ENCODE measurements around the gene ELN.

Gene ELN

DNA sequence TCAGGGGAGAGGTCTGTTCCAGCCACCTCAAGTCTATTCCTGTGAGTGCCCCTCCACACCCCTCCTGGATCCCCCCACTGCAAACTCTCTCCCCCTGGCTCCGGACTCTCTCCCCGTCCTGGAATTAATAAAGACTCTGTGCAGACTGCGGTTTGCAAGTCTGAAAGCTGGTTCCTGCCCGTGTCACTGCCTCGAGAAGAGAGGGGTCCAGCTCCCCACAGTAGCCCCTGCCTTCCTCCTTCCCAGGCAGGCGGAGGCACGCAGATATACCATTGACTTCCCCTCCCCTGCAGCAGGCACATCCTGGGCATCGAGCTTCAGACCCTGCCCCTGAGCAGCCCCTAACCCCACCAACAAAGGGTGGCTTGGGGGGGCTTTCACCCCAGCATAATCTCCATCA lies 2.2 kb upstream of the ELN start:
- Histone ChIP-seq H3K36me3 (ENCODE audit: control insufficient read depth, insufficient read depth, low read length) (no peaks in the 10 kb centered on the region), H3K4me1 (ENCODE audit: control insufficient read depth, insufficient read depth, low read length) (no peaks in the 10 kb centered on the region; the same call in 1 of the 2 replicates), H3K9ac (ENCODE audit: low read depth, low read length) (no peak overlapping the region), H3K27ac (ENCODE audit: low read depth, low read length) (no peak overlapping the region), H3K9me3 (ENCODE audit: control insufficient read depth, insufficient read depth, low read length) (no peaks in the 10 kb centered on the region), H3K4me3 (ENCODE audit: low read depth, low read length) (no peak overlapping the region), H3K27me3 (ENCODE audit: control insufficient read depth, insufficient read depth, low read length) (no peaks in the 10 kb centered on the region; the same call in none of the 2 replicates)

GRCh38 chr7:74026406-74026902 lies 1.5 kb upstream of the ELN start:
- H3K4me3 ChIP-seq (ENCODE audit: low read depth, low read length), result no peak overlapping the region
- H3K27ac ChIP-seq (ENCODE audit: low read depth, low read length), result no peak overlapping the region
- no peaks in the 10 kb centered on the region for H3K36me3 ChIP-seq (ENCODE audit: control insufficient read depth, insufficient read depth, low read length)
- H3K4me1 ChIP-seq (ENCODE audit: control insufficient read depth, insufficient read depth, low read length), result no peaks in the 10 kb centered on the region; the same call in 1 of the 2 replicates
- H3K9ac ChIP-seq (ENCODE audit: low read depth, low read length), result no peak overlapping the region
- H3K9me3 ChIP-seq (ENCODE audit: control insufficient read depth, insufficient read depth, low read length), result no peaks in the 10 kb centered on the region
- H3K27me3 ChIP-seq (ENCODE audit: control insufficient read depth, insufficient read depth, low read length), result no peaks in the 10 kb centered on the region; the same call in none of the 2 replicates

DNA sequence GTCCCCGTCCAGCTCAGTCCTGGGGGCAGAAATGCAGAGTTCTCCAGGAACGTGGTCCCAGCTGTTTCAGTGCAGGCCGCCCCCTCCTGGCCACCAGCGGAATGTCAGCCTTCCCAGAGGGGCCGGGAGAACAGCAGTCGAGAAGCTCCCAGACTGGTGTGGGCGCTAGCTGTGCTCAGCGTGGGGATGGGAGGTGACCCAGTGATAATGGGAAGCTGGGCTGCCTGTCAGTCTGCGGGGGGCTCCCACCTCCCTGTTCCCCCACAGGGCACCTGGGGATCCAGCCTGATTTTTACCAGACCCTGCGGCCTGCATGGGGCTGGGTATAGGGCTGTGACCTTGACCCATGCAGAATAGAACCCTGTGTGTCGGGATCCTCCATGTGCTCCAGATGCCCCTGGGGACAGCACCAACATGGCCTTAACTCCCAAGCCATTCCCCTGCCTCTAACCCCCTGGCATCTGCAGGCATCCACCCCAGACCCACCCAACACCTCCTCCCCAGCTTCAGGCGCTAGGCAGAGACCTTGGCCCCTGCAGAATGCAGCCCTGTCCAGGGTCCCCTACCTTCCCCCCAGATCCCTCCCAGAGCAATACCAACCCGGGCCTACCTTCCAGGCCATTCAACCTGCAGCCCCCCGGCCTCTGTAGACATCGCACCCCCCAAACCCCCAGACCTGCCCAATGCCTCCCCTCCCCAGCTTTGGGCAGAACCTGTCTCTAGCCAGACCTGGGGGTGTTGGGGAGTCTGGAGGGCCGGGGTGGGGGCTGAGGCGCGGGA lies 880 bp upstream of the ELN start:
- no peaks in the 10 kb centered on the region; the same call in none of the 2 replicates for H3K27me3 ChIP-seq (ENCODE audit: control insufficient read depth, insufficient read depth, low read length)
- no peaks in the 10 kb centered on the region for H3K36me3 ChIP-seq (ENCODE audit: control insufficient read depth, insufficient read depth, low read length)
- no peaks in the 10 kb centered on the region for H3K9me3 ChIP-seq (ENCODE audit: control insufficient read depth, insufficient read depth, low read length)
- H3K4me3 ChIP-seq (ENCODE audit: low read depth, low read length), result no peak overlapping the region
- H3K4me1 ChIP-seq (ENCODE audit: control insufficient read depth, insufficient read depth, low read length), result no peaks in the 10 kb centered on the region; the same call in 1 of the 2 replicates
- H3K9ac ChIP-seq (ENCODE audit: low read depth, low read length), result no peak overlapping the region
- H3K27ac ChIP-seq (ENCODE audit: low read depth, low read length), result no peak overlapping the region

DNA sequence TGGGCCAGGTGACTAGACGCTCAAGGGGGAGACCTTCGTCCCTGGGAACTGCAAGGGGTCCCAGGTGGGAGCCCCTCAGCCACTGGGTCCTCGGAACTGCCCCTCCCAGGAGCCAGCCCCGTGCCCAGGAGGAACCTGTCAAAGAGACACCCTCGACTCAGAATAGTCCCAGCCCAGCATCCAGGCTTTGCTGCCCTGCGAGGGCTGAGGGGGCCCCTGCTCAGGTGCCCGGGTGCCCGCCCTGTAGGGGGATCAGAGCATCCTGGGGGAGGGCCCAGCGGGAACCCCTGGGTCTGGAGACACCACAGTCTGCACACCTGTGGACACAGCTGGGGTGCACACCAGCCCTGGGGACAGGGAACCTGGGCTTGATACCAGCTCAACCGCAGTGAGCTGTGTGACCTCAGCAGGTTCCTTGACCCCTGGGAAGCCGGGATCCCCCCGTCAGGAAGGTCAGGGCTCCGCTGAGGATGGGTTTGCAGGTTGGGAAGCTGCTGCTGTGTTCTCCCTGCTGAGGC lies 407 bp downstream of the ELN start:
- Histone ChIP-seq H3K36me3 (ENCODE audit: control insufficient read depth, insufficient read depth, low read length) (no peaks in the 10 kb centered on the region), H3K4me3 (ENCODE audit: low read depth, low read length) (no peak overlapping the region), H3K9ac (ENCODE audit: low read depth, low read length) (no peak overlapping the region), H3K4me1 (ENCODE audit: control insufficient read depth, insufficient read depth, low read length) (no peaks in the 10 kb centered on the region; the same call in 1 of the 2 replicates), H3K27ac (ENCODE audit: low read depth, low read length) (no peak overlapping the region), H3K9me3 (ENCODE audit: control insufficient read depth, insufficient read depth, low read length) (no peaks in the 10 kb centered on the region), H3K27me3 (ENCODE audit: control insufficient read depth, insufficient read depth, low read length) (no peaks in the 10 kb centered on the region; the same call in none of the 2 replicates)

DNA sequence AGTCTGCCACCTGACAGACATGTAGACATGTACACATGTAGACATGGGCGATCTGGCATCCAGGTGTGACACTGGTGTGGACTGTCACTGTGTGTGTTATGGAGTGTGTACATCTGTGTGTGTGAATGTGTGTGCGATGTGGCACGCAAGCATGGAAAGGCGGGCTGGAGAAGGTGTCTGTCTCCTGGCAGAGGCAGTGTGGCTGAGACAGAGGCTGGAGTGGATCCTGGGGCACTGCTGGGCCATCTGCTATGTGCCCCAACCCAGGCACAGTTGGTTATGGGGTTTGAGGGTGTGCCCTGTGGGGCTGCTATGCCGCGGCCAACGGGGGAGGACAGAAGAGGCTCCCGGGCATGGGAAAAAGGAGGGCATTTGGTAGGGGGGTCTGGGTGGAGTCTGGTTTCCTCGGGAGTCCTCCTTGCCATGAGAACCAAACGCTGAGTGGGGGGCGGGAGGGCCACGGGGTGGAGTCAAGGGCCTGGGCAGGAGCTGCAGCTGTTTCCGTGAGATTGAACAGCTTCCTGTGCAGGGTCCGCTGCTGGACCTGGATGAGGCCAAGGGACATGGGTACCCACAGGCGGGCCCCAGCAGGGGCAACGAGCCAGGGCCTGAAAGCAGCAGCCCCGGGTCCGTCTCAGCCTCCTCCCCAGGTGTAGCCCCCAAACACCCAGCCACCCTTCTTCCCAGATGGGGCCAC lies 1.3 kb downstream of the ELN start:
- Histone ChIP-seq H3K4me1 (ENCODE audit: control insufficient read depth, insufficient read depth, low read length) (no peaks in the 10 kb centered on the region; the same call in 1 of the 2 replicates), H3K9ac (ENCODE audit: low read depth, low read length) (no peak overlapping the region), H3K27ac (ENCODE audit: low read depth, low read length) (no peak overlapping the region), H3K27me3 (ENCODE audit: control insufficient read depth, insufficient read depth, low read length) (no peaks in the 10 kb centered on the region; the same call in none of the 2 replicates), H3K9me3 (ENCODE audit: control insufficient read depth, insufficient read depth, low read length) (no peaks in the 10 kb centered on the region), H3K36me3 (ENCODE audit: control insufficient read depth, insufficient read depth, low read length) (no peaks in the 10 kb centered on the region), H3K4me3 (ENCODE audit: low read depth, low read length) (no peak overlapping the region)

- H3K4me3 ChIP-seq (ENCODE audit: low read depth, low read length), result no peak overlapping the region
- H3K4me1 ChIP-seq (ENCODE audit: control insufficient read depth, insufficient read depth, low read length), result no peaks in the 10 kb centered on the region; the same call in 1 of the 2 replicates
- no peaks in the 10 kb centered on the region; the same call in none of the 2 replicates for H3K27me3 ChIP-seq (ENCODE audit: control insufficient read depth, insufficient read depth, low read length)
- no peaks in the 10 kb centered on the region for H3K9me3 ChIP-seq (ENCODE audit: control insufficient read depth, insufficient read depth, low read length)
- H3K9ac ChIP-seq (ENCODE audit: low read depth, low read length), result no peak overlapping the region
- H3K27ac ChIP-seq (ENCODE audit: low read depth, low read length), result no peak overlapping the region
- no peaks in the 10 kb centered on the region for H3K36me3 ChIP-seq (ENCODE audit: control insufficient read depth, insufficient read depth, low read length)
These were observed 2.0 kb downstream of the ELN start for GRCh38 chr7:74029991-74030415.

- no peaks in the 10 kb centered on the region for H3K9me3 ChIP-seq (ENCODE audit: control insufficient read depth, insufficient read depth, low read length)
- no peaks in the 10 kb centered on the region; the same call in 1 of the 2 replicates for H3K4me1 ChIP-seq (ENCODE audit: control insufficient read depth, insufficient read depth, low read length)
- no peak overlapping the region for H3K27ac ChIP-seq (ENCODE audit: low read depth, low read length)
- no peaks in the 10 kb centered on the region for H3K36me3 ChIP-seq (ENCODE audit: control insufficient read depth, insufficient read depth, low read length)
- H3K4me3 ChIP-seq (ENCODE audit: low read depth, low read length), result no peak overlapping the region
- no peak overlapping the region for H3K9ac ChIP-seq (ENCODE audit: low read depth, low read length)
- no peaks in the 10 kb centered on the region; the same call in none of the 2 replicates for H3K27me3 ChIP-seq (ENCODE audit: control insufficient read depth, insufficient read depth, low read length)
These were observed 2.9 kb downstream of the ELN start for GRCh38 chr7:74030861-74031260.

- Histone ChIP-seq H3K27me3 (ENCODE audit: control insufficient read depth, insufficient read depth, low read length) (no peaks in the 10 kb centered on the region; the same call in 1 of the 2 replicates), H3K4me3 (ENCODE audit: low read depth, low read length) (no peak overlapping the region), H3K9me3 (ENCODE audit: control insufficient read depth, insufficient read depth, low read length) (no peaks in the 10 kb centered on the region), H3K27ac (ENCODE audit: low read depth, low read length) (no peak overlapping the region), H3K9ac (ENCODE audit: low read depth, low read length) (no peak overlapping the region), H3K36me3 (ENCODE audit: control insufficient read depth, insufficient read depth, low read length) (no peaks in the 10 kb centered on the region), H3K4me1 (ENCODE audit: control insufficient read depth, insufficient read depth, low read length) (no peaks in the 10 kb centered on the region; the same call in 1 of the 2 replicates)
These were observed 3.6 kb downstream of the ELN start for GRCh38 chr7:74031403-74032190.

- Histone ChIP-seq H3K36me3 (ENCODE audit: control insufficient read depth, insufficient read depth, low read length) (no peaks in the 10 kb centered on the region), H3K4me1 (ENCODE audit: control insufficient read depth, insufficient read depth, low read length) (no peaks in the 10 kb centered on the region; the same call in 1 of the 2 replicates), H3K9me3 (ENCODE audit: control insufficient read depth, insufficient read depth, low read length) (no peaks in the 10 kb centered on the region), H3K27ac (ENCODE audit: low read depth, low read length) (no peak overlapping the region), H3K4me3 (ENCODE audit: low read depth, low read length) (no peak overlapping the region), H3K9ac (ENCODE audit: low read depth, low read length) (no peak overlapping the region), H3K27me3 (ENCODE audit: control insufficient read depth, insufficient read depth, low read length) (no peaks in the 10 kb centered on the region; the same call in 1 of the 2 replicates)
These were observed 4.2 kb downstream of the ELN start for GRCh38 chr7:74032191-74032490.

GRCh38 chr7:74032624-74033371 lies 4.8 kb downstream of the ELN start:
- no peak overlapping the region for H3K9ac ChIP-seq (ENCODE audit: low read depth, low read length)
- H3K4me1 ChIP-seq (ENCODE audit: control insufficient read depth, insufficient read depth, low read length), result no peaks in the 10 kb centered on the region
- H3K27ac ChIP-seq (ENCODE audit: low read depth, low read length), result no peak overlapping the region
- no peaks in the 10 kb centered on the region for H3K9me3 ChIP-seq (ENCODE audit: control insufficient read depth, insufficient read depth, low read length)
- no peaks in the 10 kb centered on the region; the same call in 1 of the 2 replicates for H3K27me3 ChIP-seq (ENCODE audit: control insufficient read depth, insufficient read depth, low read length)
- H3K36me3 ChIP-seq (ENCODE audit: control insufficient read depth, insufficient read depth, low read length), result no peaks in the 10 kb centered on the region
- no peak overlapping the region for H3K4me3 ChIP-seq (ENCODE audit: low read depth, low read length)
